HCT116 (cell line): ENCODE results near the gene AUTS2. TPM values are rescaled to one million over a fixed set of nuclear protein-coding genes. Genes with fewer than 3 reads are reported as not detected.

Experiments
- ATAC-seq: fragments of 200-7000 bp; cut with Tn5 transposase; 2 replicates; pipeline ENCODE4 v1.9.1; 2020; ENCODE audit warnings: mild to moderate bottlenecking, moderate library complexity
- BruUV-seq: library from RNA; stranded (reverse); fragments of 400-500 nt; replicated peaks from 2 replicates; lab custom pipeline; 2021; lab: Mats Ljungman, UMichigan
- CTCF ChIA-PET: fragments of 300-600 bp; sonication (Branson Sonifier 250); formaldehyde crosslinking; loops from one replicate; lab custom pipeline; 2021; ENCODE audit warnings: antibody characterized with exemption; lab: Charles Lee
- POLR2A ChIA-PET: fragments of 300-600, 350-600 bp; sonication (Branson Sonifier 250); formaldehyde crosslinking; loops from one replicate; lab custom pipeline; 2021; ENCODE audit warnings: antibody characterized with exemption; lab: Charles Lee
- RAD21 ChIA-PET, 2 experiments: fragments of 300-600 bp; sonication (Branson Sonifier 250); formaldehyde crosslinking; loops; one replicate each; lab custom pipeline; 2023; ENCODE audit warnings: low total read pairs in 2 of 2; ENCODE audit not compliant: uncharacterized antibody in 2 of 2, unreplicated experiment in 2 of 2, low non-redundant PET in 1 of 2; lab: Charles Lee
- DNase-seq: peaks from one replicate; pipeline ENCODE4 v3.0.0-alpha.2; 2010; ENCODE audit warnings: low read depth, low spot score
- H2AFZ ChIP-seq: fragments of 200-600 bp; shearing (Covaris generic), sonication (generic); 2 replicates; pipeline ENCODE4 v1.6.1; 2017; ENCODE audit warnings: low read depth, mixed run types, mixed read lengths, antibody characterized with exemption, low read length; ENCODE audit not compliant: poor library complexity, severe bottlenecking
- H3K27ac ChIP-seq: 2 replicates; pipeline ENCODE4 v1.5.1; 2012; ENCODE audit warnings: low read depth, low read length
- H3K27me3 ChIP-seq: fragments of 200-600 bp; sonication (generic); 2 replicates; pipeline ENCODE4 v1.6.1; 2016; ENCODE audit warnings: mixed run types, low read length, mixed read lengths; ENCODE audit not compliant: insufficient read depth
- H3K36me3 ChIP-seq, 2 experiments: fragments of 200-500 bp in 1 of 2; fragments of 200-600 bp in 1 of 2; sonication (Bioruptor generic) in 1 of 2; sonication (generic) in 1 of 2; 2 replicates each; pipeline versions ENCODE4 v1.5.1 to v1.6.1; 2014 to 2016; ENCODE audit warnings: low read length in 2 of 2, inconsistent platforms in 1 of 2, mixed read lengths in 1 of 2, mixed run types in 1 of 2; ENCODE audit not compliant: insufficient read depth in 2 of 2, control insufficient read depth in 1 of 2
- H3K4me1 ChIP-seq, 2 experiments: fragments of 200-600 bp in 1 of 2; sonication (generic) in 1 of 2; 2 replicates each; pipeline versions ENCODE4 v1.5.1 to v1.6.1; 2012 to 2017; ENCODE audit warnings: low read length in 2 of 2, inconsistent platforms in 1 of 2, mild to moderate bottlenecking in 1 of 2, mixed read lengths in 1 of 2, mixed run types in 1 of 2, moderate library complexity in 1 of 2; ENCODE audit not compliant: insufficient read depth in 2 of 2, control insufficient read depth in 1 of 2
- H3K4me2 ChIP-seq: fragments of 200-600 bp; sonication (generic); 2 replicates; pipeline ENCODE4 v1.6.1; 2017; ENCODE audit warnings: mixed run types, low read length, mixed read lengths
- H3K4me3 ChIP-seq, 2 experiments: fragments of 200-600 bp in 1 of 2; sonication (generic) in 1 of 2; replicated peaks in 1 of 2; 2 replicates each; pipeline ENCODE4 v1.5.1; 2011 to 2016; ENCODE audit warnings: low read length in 2 of 2, control low read depth in 1 of 2, low read depth in 1 of 2, mild to moderate bottlenecking in 1 of 2, mixed read lengths in 1 of 2, mixed run types in 1 of 2
- H3K79me2 ChIP-seq: fragments of 200-600 bp; sonication (generic); 2 replicates; pipeline ENCODE4 v1.6.1; 2017; ENCODE audit warnings: mild to moderate bottlenecking, mixed run types, low read length, moderate library complexity, mixed read lengths; ENCODE audit not compliant: insufficient read depth
- H3K9ac ChIP-seq: fragments of 200-600 bp; sonication (generic); 2 replicates; pipeline ENCODE4 v1.6.1; 2016; ENCODE audit warnings: low read length, mixed read lengths
- H3K9me2 ChIP-seq: fragments of 200-600 bp; sonication (generic), shearing (Covaris generic); 2 replicates; pipeline ENCODE4 v1.6.1; 2017; ENCODE audit warnings: mixed run types, mild to moderate bottlenecking, moderate library complexity; ENCODE audit not compliant: insufficient read depth
- H3K9me3 ChIP-seq, 2 experiments: fragments of 200-500 bp in 1 of 2; fragments of 200-600 bp in 1 of 2; sonication (Bioruptor generic) in 1 of 2; sonication (generic) in 1 of 2; 2 replicates each; pipeline ENCODE4 v1.6.1; 2014 to 2017; ENCODE audit warnings: low read length in 2 of 2, mixed read lengths in 2 of 2, inconsistent platforms in 1 of 2, low read depth in 1 of 2, mild to moderate bottlenecking in 1 of 2, mixed run types in 1 of 2, moderate library complexity in 1 of 2; ENCODE audit not compliant: control insufficient read depth in 1 of 2, insufficient read depth in 1 of 2
- H4K20me1 ChIP-seq: fragments of 200-600 bp; sonication (generic), shearing (Covaris generic); 2 replicates; pipeline ENCODE4 v1.6.1; 2017; ENCODE audit warnings: mixed run types, mild to moderate bottlenecking, moderate library complexity; ENCODE audit not compliant: insufficient read depth
- CBX3 ChIP-seq: IDR thresholded peaks from 2 replicates; pipeline ENCODE4 v1.6.1; 2012; ENCODE audit warnings: low read depth
- CEBPB ChIP-seq: IDR thresholded peaks from 2 replicates; pipeline ENCODE4 v1.6.1; 2012; ENCODE audit warnings: low read depth
- EGR1 ChIP-seq: IDR thresholded peaks from 2 replicates; pipeline ENCODE4 v1.6.1; 2012; ENCODE audit warnings: low read depth
- FOSL1 ChIP-seq: IDR thresholded peaks from 2 replicates; pipeline ENCODE4 v1.6.1; 2012; ENCODE audit warnings: low read depth
- JUND ChIP-seq: IDR thresholded peaks from 2 replicates; pipeline ENCODE4 v1.6.1; 2012
- POLR2A ChIP-seq: IDR thresholded peaks from 2 replicates; pipeline ENCODE4 v1.7.0; 2011; ENCODE audit warnings: borderline replicate concordance; ENCODE audit not compliant: insufficient read depth, insufficient read length; ENCODE audit errors: extremely low read depth
- POLR2AphosphoS5 ChIP-seq: IDR thresholded peaks from 2 replicates; pipeline ENCODE4 v1.6.1; 2011; ENCODE audit warnings: mild to moderate bottlenecking, low read depth, low read length, moderate library complexity
- SIN3A ChIP-seq: IDR thresholded peaks from 2 replicates; pipeline ENCODE4 v1.6.1; 2012; ENCODE audit warnings: low read depth
- SP1 ChIP-seq: IDR thresholded peaks from 2 replicates; pipeline ENCODE4 v1.6.1; 2012; ENCODE audit warnings: low read depth
- SRF ChIP-seq: IDR thresholded peaks from 2 replicates; pipeline ENCODE4 v1.6.1; 2012; ENCODE audit warnings: low read depth
- TCF7L2 ChIP-seq: IDR thresholded peaks from 2 replicates; pipeline ENCODE4 v1.7.0; 2011; ENCODE audit warnings: borderline replicate concordance, inconsistent platforms; ENCODE audit not compliant: insufficient read depth, insufficient read length; ENCODE audit errors: extremely low read depth
- YY1 ChIP-seq: IDR thresholded peaks from 2 replicates; pipeline ENCODE4 v1.6.1; 2011; ENCODE audit warnings: low read length, low read depth, moderate library complexity, mild to moderate bottlenecking; ENCODE audit not compliant: insufficient replicate concordance; ENCODE audit errors: extremely low read depth
- intact Hi-C: fragments of 100-400 bp; cut with micrococcal nuclease; formaldehyde crosslinking; loops from 2 replicates; pipeline ENCODE4 v1.10.0; 2022
- total RNA-seq: library from RNA; stranded (reverse); gene quantifications from one replicate; pipeline ENCODE4 v1.2.1, GENCODE V29; 2021; ENCODE audit not compliant: unreplicated experiment
- TF ChIP-seq, protein P1 (sequence below), 3 experiments: fragments of 200-600 bp in 1 of 3; sonication (generic) in 1 of 3; IDR thresholded peaks in 2 of 3; conservative IDR thresholded peaks in 1 of 3; 2 replicates each; pipeline ENCODE4 v1.5.1; 2012 to 2017; ENCODE audit warnings: low read depth in 2 of 3, low read length in 2 of 3, antibody characterized with exemption in 1 of 3, borderline replicate concordance in 1 of 3, control low read depth in 1 of 3, mild to moderate bottlenecking in 1 of 3, mixed read lengths in 1 of 3, mixed run types in 1 of 3, moderate library complexity in 1 of 3; ENCODE audit not compliant: insufficient read depth in 1 of 3
- TF ChIP-seq, protein P2 (sequence below): IDR thresholded peaks from 2 replicates; pipeline ENCODE4 v1.6.1; 2012; ENCODE audit warnings: low read depth
- TF ChIP-seq, protein P3 (sequence below): IDR thresholded peaks from 2 replicates; pipeline ENCODE4 v1.6.1; 2011; ENCODE audit warnings: mild to moderate bottlenecking, low read length, moderate library complexity; ENCODE audit not compliant: insufficient replicate concordance; ENCODE audit errors: extremely low read depth
- TF ChIP-seq, protein P4 (sequence below): IDR thresholded peaks from 2 replicates; pipeline ENCODE4 v1.6.1; 2012
- TF ChIP-seq, protein P5 (sequence below): IDR thresholded peaks from 2 replicates; pipeline ENCODE4 v1.6.1; 2012

Gene AUTS2
- total RNA-seq, 1 experiment from 2014 or later: 0.93 TPM

DNA sequence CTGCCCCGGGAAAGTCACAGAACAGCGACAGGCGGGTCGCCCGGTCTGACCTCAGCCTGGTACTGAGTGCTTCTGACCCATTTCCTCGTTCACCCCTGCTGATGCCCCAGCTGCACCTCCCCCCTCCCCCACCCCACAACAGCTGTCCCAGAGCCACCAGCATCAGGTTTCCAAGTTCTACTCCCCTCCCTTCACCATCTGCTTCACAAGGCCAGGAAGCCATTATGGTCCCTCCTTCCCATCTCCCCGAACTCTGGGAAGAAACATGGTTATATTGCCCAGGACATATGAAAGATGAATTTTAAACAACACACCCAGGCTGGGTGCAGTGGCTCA lies 1231.8 kb downstream of the AUTS2 start:
- H3K27ac ChIP-seq: no peak overlapping the region
- intact Hi-C loops: no loop called here
- no peaks in the 10 kb centered on the region for H3K9me2 ChIP-seq
- H3K4me3 ChIP-seq: no peak overlapping the region
- no peak overlapping the region for H3K4me2 ChIP-seq
- H4K20me1 ChIP-seq: no peaks in the 10 kb centered on the region
- H3K79me2 ChIP-seq: no peaks in the 10 kb centered on the region
- BruUV-seq: no TSS peak
- H3K36me3 ChIP-seq: no peaks in the 10 kb centered on the region
- RAD21 ChIA-PET: no interaction called here
- no peak for TF ChIP-seq CEBPB
- TF ChIP-seq, protein P1, sequence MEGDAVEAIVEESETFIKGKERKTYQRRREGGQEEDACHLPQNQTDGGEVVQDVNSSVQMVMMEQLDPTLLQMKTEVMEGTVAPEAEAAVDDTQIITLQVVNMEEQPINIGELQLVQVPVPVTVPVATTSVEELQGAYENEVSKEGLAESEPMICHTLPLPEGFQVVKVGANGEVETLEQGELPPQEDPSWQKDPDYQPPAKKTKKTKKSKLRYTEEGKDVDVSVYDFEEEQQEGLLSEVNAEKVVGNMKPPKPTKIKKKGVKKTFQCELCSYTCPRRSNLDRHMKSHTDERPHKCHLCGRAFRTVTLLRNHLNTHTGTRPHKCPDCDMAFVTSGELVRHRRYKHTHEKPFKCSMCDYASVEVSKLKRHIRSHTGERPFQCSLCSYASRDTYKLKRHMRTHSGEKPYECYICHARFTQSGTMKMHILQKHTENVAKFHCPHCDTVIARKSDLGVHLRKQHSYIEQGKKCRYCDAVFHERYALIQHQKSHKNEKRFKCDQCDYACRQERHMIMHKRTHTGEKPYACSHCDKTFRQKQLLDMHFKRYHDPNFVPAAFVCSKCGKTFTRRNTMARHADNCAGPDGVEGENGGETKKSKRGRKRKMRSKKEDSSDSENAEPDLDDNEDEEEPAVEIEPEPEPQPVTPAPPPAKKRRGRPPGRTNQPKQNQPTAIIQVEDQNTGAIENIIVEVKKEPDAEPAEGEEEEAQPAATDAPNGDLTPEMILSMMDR (IDR thresholded peaks at IDR 0.05 in 2 of 3, conservative IDR thresholded peaks at IDR 0.05 in 1 of 3; ENCODE audit: borderline replicate concordance in 1 of 3, insufficient read depth in 1 of 3, low read depth in 2 of 3, low read length in 2 of 3): no peak
- no peak for TF ChIP-seq SIN3A
- TF ChIP-seq, protein P2, sequence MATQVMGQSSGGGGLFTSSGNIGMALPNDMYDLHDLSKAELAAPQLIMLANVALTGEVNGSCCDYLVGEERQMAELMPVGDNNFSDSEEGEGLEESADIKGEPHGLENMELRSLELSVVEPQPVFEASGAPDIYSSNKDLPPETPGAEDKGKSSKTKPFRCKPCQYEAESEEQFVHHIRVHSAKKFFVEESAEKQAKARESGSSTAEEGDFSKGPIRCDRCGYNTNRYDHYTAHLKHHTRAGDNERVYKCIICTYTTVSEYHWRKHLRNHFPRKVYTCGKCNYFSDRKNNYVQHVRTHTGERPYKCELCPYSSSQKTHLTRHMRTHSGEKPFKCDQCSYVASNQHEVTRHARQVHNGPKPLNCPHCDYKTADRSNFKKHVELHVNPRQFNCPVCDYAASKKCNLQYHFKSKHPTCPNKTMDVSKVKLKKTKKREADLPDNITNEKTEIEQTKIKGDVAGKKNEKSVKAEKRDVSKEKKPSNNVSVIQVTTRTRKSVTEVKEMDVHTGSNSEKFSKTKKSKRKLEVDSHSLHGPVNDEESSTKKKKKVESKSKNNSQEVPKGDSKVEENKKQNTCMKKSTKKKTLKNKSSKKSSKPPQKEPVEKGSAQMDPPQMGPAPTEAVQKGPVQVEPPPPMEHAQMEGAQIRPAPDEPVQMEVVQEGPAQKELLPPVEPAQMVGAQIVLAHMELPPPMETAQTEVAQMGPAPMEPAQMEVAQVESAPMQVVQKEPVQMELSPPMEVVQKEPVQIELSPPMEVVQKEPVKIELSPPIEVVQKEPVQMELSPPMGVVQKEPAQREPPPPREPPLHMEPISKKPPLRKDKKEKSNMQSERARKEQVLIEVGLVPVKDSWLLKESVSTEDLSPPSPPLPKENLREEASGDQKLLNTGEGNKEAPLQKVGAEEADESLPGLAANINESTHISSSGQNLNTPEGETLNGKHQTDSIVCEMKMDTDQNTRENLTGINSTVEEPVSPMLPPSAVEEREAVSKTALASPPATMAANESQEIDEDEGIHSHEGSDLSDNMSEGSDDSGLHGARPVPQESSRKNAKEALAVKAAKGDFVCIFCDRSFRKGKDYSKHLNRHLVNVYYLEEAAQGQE: no peak
- no peak for TF ChIP-seq SRF
- TF ChIP-seq, protein P3, sequence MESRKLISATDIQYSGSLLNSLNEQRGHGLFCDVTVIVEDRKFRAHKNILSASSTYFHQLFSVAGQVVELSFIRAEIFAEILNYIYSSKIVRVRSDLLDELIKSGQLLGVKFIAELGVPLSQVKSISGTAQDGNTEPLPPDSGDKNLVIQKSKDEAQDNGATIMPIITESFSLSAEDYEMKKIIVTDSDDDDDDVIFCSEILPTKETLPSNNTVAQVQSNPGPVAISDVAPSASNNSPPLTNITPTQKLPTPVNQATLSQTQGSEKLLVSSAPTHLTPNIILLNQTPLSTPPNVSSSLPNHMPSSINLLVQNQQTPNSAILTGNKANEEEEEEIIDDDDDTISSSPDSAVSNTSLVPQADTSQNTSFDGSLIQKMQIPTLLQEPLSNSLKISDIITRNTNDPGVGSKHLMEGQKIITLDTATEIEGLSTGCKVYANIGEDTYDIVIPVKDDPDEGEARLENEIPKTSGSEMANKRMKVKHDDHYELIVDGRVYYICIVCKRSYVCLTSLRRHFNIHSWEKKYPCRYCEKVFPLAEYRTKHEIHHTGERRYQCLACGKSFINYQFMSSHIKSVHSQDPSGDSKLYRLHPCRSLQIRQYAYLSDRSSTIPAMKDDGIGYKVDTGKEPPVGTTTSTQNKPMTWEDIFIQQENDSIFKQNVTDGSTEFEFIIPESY: no peak
- TF ChIP-seq, protein P4, sequence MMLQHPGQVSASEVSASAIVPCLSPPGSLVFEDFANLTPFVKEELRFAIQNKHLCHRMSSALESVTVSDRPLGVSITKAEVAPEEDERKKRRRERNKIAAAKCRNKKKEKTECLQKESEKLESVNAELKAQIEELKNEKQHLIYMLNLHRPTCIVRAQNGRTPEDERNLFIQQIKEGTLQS: no peak
- no peak for TF ChIP-seq YY1
- TF ChIP-seq POLR2AphosphoS5: no peak
- no peak for TF ChIP-seq JUND
- TF ChIP-seq EGR1: no peak
- TF ChIP-seq, protein P5, sequence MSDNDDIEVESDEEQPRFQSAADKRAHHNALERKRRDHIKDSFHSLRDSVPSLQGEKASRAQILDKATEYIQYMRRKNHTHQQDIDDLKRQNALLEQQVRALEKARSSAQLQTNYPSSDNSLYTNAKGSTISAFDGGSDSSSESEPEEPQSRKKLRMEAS: no peak
- no peak for TF ChIP-seq TCF7L2
- no peak for TF ChIP-seq CBX3
- no peak for TF ChIP-seq SP1
- no peak for TF ChIP-seq POLR2A
- TF ChIP-seq FOSL1: no peak
- DNase-seq: no peak
- H3K27me3 ChIP-seq: no peaks in the 10 kb centered on the region
- H2AFZ ChIP-seq: no peak overlapping the region
- CTCF ChIA-PET: no interaction called here
- no peak overlapping the region for H3K9ac ChIP-seq
- no peaks in the 10 kb centered on the region for H3K4me1 ChIP-seq
- POLR2A ChIA-PET: no interaction called here
- H3K9me3 ChIP-seq: peaks cover 0 to 2% of the 10 kb centered on the region in 2 experiments; a peak in 2 of 4 replicates
- no peak for ATAC-seq
